GM23338 (cell line): ENCODE data around the gene INPP1.

Experiments used
- CREB1 ChIP-seq: fragments of 250-450 bp; sonication (Bioruptor Pico); IDR thresholded peaks from 2 replicates; pipeline ENCODE4 v1.5.0; 2020; ENCODE audit warnings: low read depth, mild to moderate bottlenecking, moderate library complexity
- CTCF ChIP-seq, 2 experiments: fragments of 200-600 bp in 1 of 2; sonication (generic) in 1 of 2; conservative IDR thresholded peaks; 2 replicates each; pipeline versions ENCODE4 v1.5.1 to v1.6.1; 2016 to 2017; ENCODE audit warnings: antibody characterized with exemption in 2 of 2, low read depth in 2 of 2, mild to moderate bottlenecking in 2 of 2, moderate library complexity in 1 of 2
- ETS1 ChIP-seq: IDR thresholded peaks from 2 replicates; pipeline ENCODE4 v1.6.1; 2016; ENCODE audit warnings: antibody characterized with exemption
- EZH2 ChIP-seq: fragments of 200-600 bp; sonication (generic); IDR thresholded peaks from one replicate; pipeline ENCODE4 v1.8.0; 2017; ENCODE audit warnings: antibody characterized with exemption, mild to moderate bottlenecking, low read depth; ENCODE audit not compliant: unreplicated experiment
- EZH2phosphoT487 ChIP-seq: fragments of 200-600 bp; sonication (generic); IDR thresholded peaks from one replicate; pipeline ENCODE4 v1.8.1; 2018; ENCODE audit warnings: antibody characterized with exemption; ENCODE audit not compliant: unreplicated experiment
- JUNB ChIP-seq: IDR thresholded peaks from one replicate; pipeline ENCODE4 v1.6.1; 2016; ENCODE audit warnings: antibody characterized with exemption; ENCODE audit not compliant: unreplicated experiment
- NANOG ChIP-seq: IDR thresholded peaks from 2 replicates; pipeline ENCODE4 v1.6.1; 2016; ENCODE audit warnings: antibody characterized with exemption, borderline replicate concordance
- POLR2AphosphoS5 ChIP-seq: IDR thresholded peaks from 2 replicates; pipeline ENCODE4 v1.6.1; 2016; ENCODE audit warnings: antibody characterized with exemption, low read depth
- REST ChIP-seq: IDR thresholded peaks from one replicate; pipeline ENCODE4 v1.6.1; 2018; ENCODE audit warnings: antibody characterized with exemption; ENCODE audit not compliant: unreplicated experiment
- STAT1 ChIP-seq: IDR thresholded peaks from one replicate; pipeline ENCODE4 v1.6.1; 2016; ENCODE audit warnings: antibody characterized with exemption; ENCODE audit not compliant: unreplicated experiment
- ZNF331 ChIP-seq: fragments of 250-450 bp; sonication (Bioruptor Pico); IDR thresholded peaks from 2 replicates; pipeline ENCODE4 v1.5.0; 2020; ENCODE audit warnings: low read depth, mild to moderate bottlenecking, moderate library complexity
- ZNF462 ChIP-seq: fragments of 250-450 bp; sonication (Bioruptor Pico); IDR thresholded peaks from 2 replicates; pipeline ENCODE4 v1.5.0; 2020; ENCODE audit warnings: mild to moderate bottlenecking, moderate library complexity

GRCh38 chr2:190408538-190409271, 65.3 kb downstream of the INPP1 start:
- TF ChIP-seq POLR2AphosphoS5 (0 out of 2 replicates have a peak, but pooled peaks have one; percentile 22), CTCF (conservative IDR thresholded peaks at IDR 0.05; ENCODE audit: low read depth in 2 of 2) (no peak), EZH2 (peak; percentile 32), REST (no peak), JUNB (no peak), CREB1 (CRISPR knock-in tag) (0 out of 2 replicates have a peak, but pooled peaks have one; percentile 2), EZH2phosphoT487 (no peak), NANOG (no peak), STAT1 (no peak), ETS1 (no peak), ZNF331 (CRISPR knock-in tag) (no peak), ZNF462 (CRISPR knock-in tag) (no peak)
